Skeletal muscle satellite cell (primary cell): ENCODE results near the gene MLF2. TPM values are rescaled to one million over a fixed set of nuclear protein-coding genes. Genes with fewer than 3 reads are reported as not detected.

Experiments
- small RNA-seq: library from RNA; depleted of rRNA; stranded (forward); fragments of <200 nt; gene quantifications from one replicate; pipeline ENCODE3, GENCODE V24; 2012

The MLF2 gene

Small RNA genes lying within 50 kb of the gene (small RNA-seq; reads per million reads assigned to genes)
- not detected for gene RNU6-781P
